Measurements from ENCODE around the gene TMEM252. TPM values are rescaled to one million over a fixed set of nuclear protein-coding genes. Genes with fewer than 3 reads are reported as not detected.

TMEM252 gene
- total and polyA plus RNA-seq, 2 donors (not counting 1 experiment from before 2014, with no cell fraction given), result not detected

GRCh38 chr9:68509689-68510088 lies 31.0 kb downstream of the TMEM252 start:
- no peak overlapping the region for H2AFZ ChIP-seq (ENCODE audit: insufficient read depth, low read depth, low read length, poor library complexity, severe bottlenecking)
- no peaks in the 10 kb centered on the region for H3K9me3 Mint-ChIP-seq (ENCODE audit: insufficient read depth)
- POLR2A ChIA-PET, result no interaction called here
- H3K4me3 ChIP-seq (ENCODE audit: control extremely low read depth in 1 of 5, extremely low read depth in 1 of 5, insufficient read depth in 1 of 5, low read depth in 2 of 5, low read length in 4 of 5), result no peak overlapping the region
- no peaks in the 10 kb centered on the region for H3K9me3 ChIP-seq (ENCODE audit: control extremely low read depth in 1 of 3, control insufficient read depth in 2 of 3, insufficient read depth in 1 of 3, low read length in 2 of 3)
- H3K4me1 ChIP-seq (ENCODE audit: control insufficient read depth in 2 of 2, insufficient read depth in 2 of 2, low read length in 2 of 2), result peaks cover 5 to 6% of the 10 kb centered on the region in 2 donors
- no peak overlapping the region for H3K4me3 Mint-ChIP-seq
- CTCF ChIA-PET, result interaction anchor here (1.1 to 1.5 kb wide), 2 partner anchors 29 to 50 kb away, joined by 5 read pairs; no protein-coding TSS in a partner anchor
- no peak overlapping the region for H3K9ac ChIP-seq (ENCODE audit: low read length)
- H3K4me2 ChIP-seq (replicated peaks; ENCODE audit: low read depth, low read length, poor library complexity, severe bottlenecking), result no peak overlapping the region
- H3K79me2 ChIP-seq (ENCODE audit: control insufficient read depth, insufficient read depth, low read length), result no peaks in the 10 kb centered on the region
- no peaks in the 10 kb centered on the region for H3K27me3 Mint-ChIP-seq
- peaks cover 18% of the 10 kb centered on the region for H3K4me1 Mint-ChIP-seq
- ATAC-seq (ENCODE audit: low read depth), result no peak
- H3K36me3 ChIP-seq (replicated peaks in 1 of 2; ENCODE audit: control extremely low read depth in 1 of 2, control insufficient read depth in 1 of 2, extremely low read depth in 1 of 2, insufficient read depth in 2 of 2, low read length in 1 of 2), result no peaks in the 10 kb centered on the region
- H3K27ac ChIP-seq (ENCODE audit: low read length in 2 of 2), result no peak overlapping the region
- no peaks in the 10 kb centered on the region for H4K20me1 ChIP-seq (ENCODE audit: control insufficient read depth, insufficient read depth, low read length, poor library complexity, severe bottlenecking)
- H3K27me3 ChIP-seq (replicated peaks in 1 of 4; ENCODE audit: control extremely low read depth in 1 of 4, control insufficient read depth in 3 of 4, insufficient read depth in 4 of 4, low read length in 3 of 4), result no peaks in the 10 kb centered on the region
- TF ChIP-seq CTCF (IDR thresholded peaks at IDR 0.05) (no peak), EZH2 (IDR thresholded peaks at IDR 0.05; ENCODE audit: borderline replicate concordance, insufficient read depth, low read depth, low read length, poor library complexity, severe bottlenecking) (no peak)
- no peak overlapping the region for H3K27ac Mint-ChIP-seq
- intact Hi-C loops (cut with micrococcal nuclease), result loop anchor here (5.0 to 10.0 kb wide), 4 partner anchors 38 to 485 kb away; no protein-coding TSS in a partner anchor
- DNase-seq, result no peak

GRCh38 chr9:68508547-68508946 lies 32.1 kb downstream of the TMEM252 start:
- Histone ChIP-seq H3K27ac (ENCODE audit: low read length in 2 of 2) (no peak overlapping the region), H3K9me3 (ENCODE audit: control extremely low read depth in 1 of 3, control insufficient read depth in 2 of 3, insufficient read depth in 1 of 3, low read length in 2 of 3) (no peaks in the 10 kb centered on the region), H3K4me1 (ENCODE audit: control insufficient read depth in 2 of 2, insufficient read depth in 2 of 2, low read length in 2 of 2) (peaks cover 5 to 6% of the 10 kb centered on the region in 2 donors), H3K27me3 (replicated peaks in 1 of 4; ENCODE audit: control extremely low read depth in 1 of 4, control insufficient read depth in 3 of 4, insufficient read depth in 4 of 4, low read length in 3 of 4) (no peaks in the 10 kb centered on the region), H3K36me3 (replicated peaks in 1 of 2; ENCODE audit: control extremely low read depth in 1 of 2, control insufficient read depth in 1 of 2, extremely low read depth in 1 of 2, insufficient read depth in 2 of 2, low read length in 1 of 2) (no peaks in the 10 kb centered on the region), H3K4me3 (ENCODE audit: control extremely low read depth in 1 of 5, extremely low read depth in 1 of 5, insufficient read depth in 1 of 5, low read depth in 2 of 5, low read length in 4 of 5) (no peak overlapping the region), H2AFZ (ENCODE audit: insufficient read depth, low read depth, low read length, poor library complexity, severe bottlenecking) (no peak overlapping the region), H3K4me2 (replicated peaks; ENCODE audit: low read depth, low read length, poor library complexity, severe bottlenecking) (no peak overlapping the region), H4K20me1 (ENCODE audit: control insufficient read depth, insufficient read depth, low read length, poor library complexity, severe bottlenecking) (no peaks in the 10 kb centered on the region), H3K79me2 (ENCODE audit: control insufficient read depth, insufficient read depth, low read length) (no peaks in the 10 kb centered on the region), H3K9ac (ENCODE audit: low read length) (no peak overlapping the region)
- no peak for ATAC-seq (ENCODE audit: low read depth)
- no peak overlapping the region for H3K27ac Mint-ChIP-seq
- TF ChIP-seq EZH2 (IDR thresholded peaks at IDR 0.05; ENCODE audit: borderline replicate concordance, insufficient read depth, low read depth, low read length, poor library complexity, severe bottlenecking) (no peak), CTCF (IDR thresholded peaks at IDR 0.05) (no peak)
- WGBS (ENCODE audit: insufficient coverage), result 75% methylated on average over 1 of the region's 2 CpGs
- H3K4me1 Mint-ChIP-seq, result peaks cover 18% of the 10 kb centered on the region
- H3K4me3 Mint-ChIP-seq, result no peak overlapping the region
- ChIA-PET CTCF (interaction anchor here (0.5 to 3.1 kb wide), 8 partner anchors 9 to 491 kb away, joined by 3 to 22 read pairs (median 3); no protein-coding TSS in a partner anchor), POLR2A (no interaction called here)
- no peaks in the 10 kb centered on the region for H3K27me3 Mint-ChIP-seq
- H3K9me3 Mint-ChIP-seq (ENCODE audit: insufficient read depth), result no peaks in the 10 kb centered on the region
- DNase-seq, result no peak
- intact Hi-C loops (cut with micrococcal nuclease), result loop anchor here (5.0 to 10.0 kb wide), 4 partner anchors 39 to 486 kb away; no protein-coding TSS in a partner anchor
